ENCODE data around the gene BMP8B. TPM values are rescaled to one million over a fixed set of nuclear protein-coding genes. Genes with fewer than 3 reads are reported as not detected.

The BMP8B gene, protein sequence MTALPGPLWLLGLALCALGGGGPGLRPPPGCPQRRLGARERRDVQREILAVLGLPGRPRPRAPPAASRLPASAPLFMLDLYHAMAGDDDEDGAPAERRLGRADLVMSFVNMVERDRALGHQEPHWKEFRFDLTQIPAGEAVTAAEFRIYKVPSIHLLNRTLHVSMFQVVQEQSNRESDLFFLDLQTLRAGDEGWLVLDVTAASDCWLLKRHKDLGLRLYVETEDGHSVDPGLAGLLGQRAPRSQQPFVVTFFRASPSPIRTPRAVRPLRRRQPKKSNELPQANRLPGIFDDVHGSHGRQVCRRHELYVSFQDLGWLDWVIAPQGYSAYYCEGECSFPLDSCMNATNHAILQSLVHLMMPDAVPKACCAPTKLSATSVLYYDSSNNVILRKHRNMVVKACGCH
- not detected in 2 replicates for total RNA-seq

DNA sequence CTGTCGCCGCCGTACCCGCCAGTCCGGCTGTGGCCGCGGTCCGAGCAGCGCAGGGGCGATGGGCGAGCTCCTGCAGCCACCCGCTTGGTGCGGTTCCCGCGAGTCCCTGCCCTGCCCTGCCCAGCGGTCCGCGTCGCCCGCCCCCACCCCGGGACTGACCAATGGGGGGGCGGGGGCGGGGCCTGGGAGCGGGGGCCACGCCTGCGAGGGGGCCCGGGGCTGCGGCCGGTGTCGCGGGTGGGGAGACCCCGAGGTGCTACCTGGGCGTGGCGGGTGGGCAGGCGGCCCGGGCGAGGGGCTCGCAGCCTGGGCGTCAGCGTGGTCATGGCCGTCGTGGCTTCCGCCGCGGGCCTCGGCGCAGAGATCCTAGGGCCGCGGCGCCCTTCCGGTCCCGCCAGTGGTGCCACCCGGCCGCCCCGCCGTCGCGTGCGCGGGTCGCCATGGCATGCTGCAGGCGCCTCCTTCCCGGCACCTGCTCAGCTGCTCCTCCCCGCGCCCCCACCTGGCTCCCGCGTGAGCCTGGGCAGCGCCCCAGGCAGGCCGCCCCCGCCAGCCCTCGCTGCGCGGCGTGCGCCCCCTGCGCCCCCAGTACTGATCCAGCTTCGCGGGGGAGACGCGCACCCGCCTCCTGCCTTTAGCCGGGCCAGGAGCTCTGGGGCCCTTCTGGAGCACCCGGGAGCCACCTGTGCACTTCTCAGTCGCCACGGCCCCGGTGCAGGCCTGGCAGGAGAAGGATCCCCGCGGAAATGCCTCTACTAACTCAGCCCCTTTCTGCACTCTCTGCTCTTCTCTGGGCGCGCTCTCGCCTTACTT, at the start of gene BMP8B:
Gene BMP8B, minus strand, starts transcription at position 108 of the 813 bp plus-strand sequence. CDS start 380 bp downstream, outside the sequence.

GRCh38 chr1:39771022-39771532, 17.6 kb downstream of the BMP8B start, which contains the start of gene OXCT2:
OXCT2 (minus strand) TSS chr1:39771348; CDS start chr1:39771255, 93 bp downstream.

GRCh38 chr1:39738622-39739366, 49.9 kb downstream of the BMP8B start, which contains the start of gene PPIE:
PPIE (plus strand) TSS chr1:39738882; CDS start chr1:39738901, 19 bp downstream.

Other genes with a start within 250 kb of the BMP8B start
- 234 and 336 TPM in 2 replicates for gene PABPC4, start 212.1 kb downstream of the BMP8B start, total RNA-seq
- not detected in 2 replicates for gene HEYL, start 149.2 kb downstream of the BMP8B start, total RNA-seq
- gene NT5C1A, start 116.8 kb downstream of the BMP8B start, total RNA-seq, result not detected in 2 replicates
- gene HPCAL4, start 97.4 kb downstream of the BMP8B start, total RNA-seq, result not detected in 2 replicates
- 30.3 and 47.6 TPM in 2 replicates for gene PPIE, start 50.0 kb downstream of the BMP8B start, total RNA-seq
- 1.9 and 4.1 TPM in 2 replicates for gene OXCT2, start 17.5 kb downstream of the BMP8B start, total RNA-seq
- gene TRIT1, start 94.6 kb upstream of the BMP8B start, total RNA-seq, result 19.2 and 25.6 TPM in 2 replicates
- 0.15 and 1.5 TPM in 2 replicates for gene MYCL, start 113.1 kb upstream of the BMP8B start, total RNA-seq
- 0.58 and 4.1 TPM in 2 replicates for gene MFSD2A, start 166.3 kb upstream of the BMP8B start, total RNA-seq